Adipose tissue (tissue), 3 donors: Measurements from ENCODE around the gene C14orf132. TPM values are rescaled to one million over a fixed set of nuclear protein-coding genes. Genes with fewer than 3 reads are reported as not detected.

ENCODE experiments used
- polyA plus RNA-seq, 3 donors: library from polyadenylated mRNA; stranded (reverse); fragments of 200-250 nt; gene quantifications; one replicate each; pipeline ENCODE4 v1.2.3, GENCODE V29; 2013
- donor health status: healthy with polysubstance abuse.
- donor health status: Bipolar disorder and iron deficiency.
- donor health status: healthy.

Gene C14orf132
- polyA plus RNA-seq, 3 donors: 1.4 to 6.9 (median 2.1) TPM

Other genes with a start within 250 kb of the C14orf132 start
- gene TUNAR, start 162.5 kb upstream of the C14orf132 start, polyA plus RNA-seq: 1 to 10 TPM in 1 of 3 donors, not detected in 2; 1.3 TPM
- 10 to 100 TPM in 1 of 3 donors, 1 to 10 TPM in 2; 4.2 to 22.6 (median 9.4) TPM for gene BDKRB2, start 165.5 kb downstream of the C14orf132 start, polyA plus RNA-seq
- gene BDKRB1, start 216.8 kb downstream of the C14orf132 start, polyA plus RNA-seq: 10 to 100 TPM in 1 of 3 donors, 1 to 10 TPM in 2; 1.2 to 18.1 (median 4.4) TPM